Hepatic stellate cell (primary cell): ENCODE measurements around the gene ADH6.
"Not testable (repeated sequence)": the region's sequence is repeated elsewhere in the genome, so short reads cannot be mapped to it uniquely, and the experiment has no call there.

Experiments
- DNase-seq: peaks from one replicate; pipeline ENCODE4 v3.0.0; 2011; ENCODE audit warnings: low spot score

Gene ADH6

GRCh38 chr4:99219072-99219471 is at the start of gene ADH6:
TSS of gene ADH6 (minus strand) at chr4:99219246. CDS start at chr4:99219152, 94 bp downstream.
- DNase-seq, result no peak

DNA sequence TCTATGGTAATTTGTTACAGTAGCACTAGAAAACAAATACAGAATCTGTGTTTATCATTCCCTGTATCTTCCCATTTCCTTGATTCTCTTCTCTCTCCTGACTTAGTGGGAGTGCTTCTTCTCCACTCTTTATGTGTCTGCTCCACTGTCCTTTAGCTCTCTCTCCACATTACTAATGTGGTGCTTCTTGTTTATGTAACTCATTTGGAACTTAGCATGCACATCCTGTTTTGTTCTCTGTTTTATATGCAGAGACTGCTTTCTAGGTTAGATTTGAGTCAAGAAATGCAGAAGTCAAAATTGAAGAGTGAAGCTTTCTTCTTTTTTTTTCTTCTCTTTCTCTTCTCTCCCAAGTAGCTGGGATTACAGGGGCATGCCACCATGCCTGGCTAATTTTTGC is 45.9 kb upstream of the ADH6 start:
- no peak for DNase-seq

- no peak for DNase-seq
These were observed 33.7 kb upstream of the ADH6 start for GRCh38 chr4:99252746-99253145.

DNA sequence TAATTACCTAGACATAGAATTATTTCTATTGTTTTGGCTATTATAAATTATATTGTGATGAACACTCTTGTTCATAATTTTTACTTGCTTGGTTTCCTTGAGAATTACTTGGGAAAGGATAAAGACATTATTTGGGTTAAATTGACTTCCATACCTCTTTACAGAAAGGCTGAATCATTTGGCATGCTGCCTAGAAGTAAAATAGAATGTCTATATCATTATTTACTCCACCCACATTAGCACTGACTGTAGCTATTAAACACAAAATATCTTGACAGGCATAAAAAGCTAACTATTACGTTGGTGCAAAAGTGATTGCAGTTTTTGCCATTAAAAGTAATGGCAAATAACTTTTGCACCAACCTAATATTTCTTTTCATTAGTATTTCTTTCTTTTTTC is 29.7 kb upstream of the ADH6 start:
- no peak for DNase-seq

DNA sequence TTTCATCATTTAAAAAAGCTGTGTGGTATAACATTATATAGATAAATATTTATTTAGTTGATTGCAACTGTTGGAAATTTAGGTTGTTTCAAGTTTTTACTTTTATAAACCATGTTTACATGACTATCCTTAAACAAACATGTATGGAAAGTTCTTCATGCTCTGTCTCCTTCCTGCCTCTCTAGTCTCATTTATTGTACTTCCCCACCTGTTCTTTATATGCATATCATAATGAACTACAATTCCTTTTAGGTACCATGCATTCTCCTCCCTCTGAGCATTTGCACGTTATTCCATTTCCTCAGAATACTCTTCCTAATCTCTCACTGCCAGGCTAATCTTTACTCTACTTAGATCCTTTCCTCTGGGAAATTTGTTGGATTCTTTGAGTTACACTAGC is 16.9 kb upstream of the ADH6 start:
- no peak for DNase-seq

- DNase-seq, result no peak
These were observed 15.4 kb upstream of the ADH6 start for GRCh38 chr4:99234331-99235010.

DNA sequence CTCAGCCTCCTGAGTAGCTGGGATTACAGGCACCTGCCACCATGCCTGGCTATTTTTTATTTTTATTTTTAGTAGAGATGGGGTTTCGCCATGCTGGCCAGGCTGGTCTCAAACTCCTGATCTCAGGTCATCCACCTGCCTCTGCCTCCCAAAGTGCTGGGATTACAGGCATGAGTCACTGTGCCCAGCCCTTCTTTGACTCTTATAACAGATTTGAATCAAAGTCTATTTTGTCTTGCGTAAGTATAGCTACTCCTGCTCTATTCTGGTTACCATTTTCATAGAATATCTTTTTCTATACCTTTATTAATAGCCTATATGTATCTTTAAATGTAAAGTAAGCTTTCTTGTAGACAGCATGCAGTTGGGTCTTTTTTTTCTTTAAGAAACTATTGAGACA is 14.4 kb upstream of the ADH6 start:
- DNase-seq, result not testable (repeated sequence)

- not testable (repeated sequence) for DNase-seq
These were observed 9.7 kb upstream of the ADH6 start for GRCh38 chr4:99228706-99229105.

DNA sequence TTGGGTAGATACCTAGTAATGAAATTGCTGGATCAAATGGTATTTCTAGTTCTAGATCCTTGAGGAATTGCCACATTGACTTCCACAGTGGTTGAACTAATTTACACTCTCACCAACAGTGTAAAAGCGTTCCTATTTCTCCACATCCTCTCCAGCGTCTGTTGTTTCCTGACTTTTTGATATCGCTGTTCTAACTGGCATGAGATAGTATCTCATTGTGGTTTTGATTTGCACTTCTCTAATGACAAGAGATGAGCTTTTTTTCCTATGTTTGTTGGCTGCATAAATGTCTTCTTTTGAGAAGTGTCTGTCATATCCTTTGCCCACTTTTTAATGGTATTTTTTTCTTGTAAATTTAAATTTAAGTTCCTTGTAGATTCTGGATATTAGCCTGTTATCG is 8.6 kb upstream of the ADH6 start:
- not testable (repeated sequence) for DNase-seq

GRCh38 chr4:99221980-99222379 is 2.9 kb upstream of the ADH6 start:
- DNase-seq, result no peak

GRCh38 chr4:99219479-99219878 is 433 bp upstream of the ADH6 start:
- no peak for DNase-seq

GRCh38 chr4:99215521-99215920 is 3.5 kb downstream of the ADH6 start:
- DNase-seq, result no peak

GRCh38 chr4:99210789-99211188 is 8.3 kb downstream of the ADH6 start:
- DNase-seq, result no peak

GRCh38 chr4:99209671-99210070 is 9.4 kb downstream of the ADH6 start:
- DNase-seq, result peak; percentile 34

DNA sequence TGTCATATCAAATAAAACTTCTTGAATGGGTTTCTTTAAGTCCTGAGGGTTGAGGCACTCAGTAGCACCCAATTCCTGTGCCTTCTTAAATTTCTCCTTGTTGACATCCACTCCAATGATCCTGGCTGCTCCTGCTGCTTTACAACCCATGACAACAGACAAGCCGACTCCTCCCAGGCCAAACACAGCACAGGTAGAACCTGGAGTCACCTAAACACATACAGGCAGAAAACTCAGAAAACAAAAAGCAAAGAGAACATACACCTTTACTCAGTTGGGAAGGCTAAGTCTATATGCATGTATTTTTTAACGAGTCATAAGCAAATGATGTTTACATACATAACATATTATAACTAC is 10.3 kb downstream of the ADH6 start:
- no peak for DNase-seq

- no peak for DNase-seq
These were observed 10.9 kb downstream of the ADH6 start for GRCh38 chr4:99207911-99208718.

DNA sequence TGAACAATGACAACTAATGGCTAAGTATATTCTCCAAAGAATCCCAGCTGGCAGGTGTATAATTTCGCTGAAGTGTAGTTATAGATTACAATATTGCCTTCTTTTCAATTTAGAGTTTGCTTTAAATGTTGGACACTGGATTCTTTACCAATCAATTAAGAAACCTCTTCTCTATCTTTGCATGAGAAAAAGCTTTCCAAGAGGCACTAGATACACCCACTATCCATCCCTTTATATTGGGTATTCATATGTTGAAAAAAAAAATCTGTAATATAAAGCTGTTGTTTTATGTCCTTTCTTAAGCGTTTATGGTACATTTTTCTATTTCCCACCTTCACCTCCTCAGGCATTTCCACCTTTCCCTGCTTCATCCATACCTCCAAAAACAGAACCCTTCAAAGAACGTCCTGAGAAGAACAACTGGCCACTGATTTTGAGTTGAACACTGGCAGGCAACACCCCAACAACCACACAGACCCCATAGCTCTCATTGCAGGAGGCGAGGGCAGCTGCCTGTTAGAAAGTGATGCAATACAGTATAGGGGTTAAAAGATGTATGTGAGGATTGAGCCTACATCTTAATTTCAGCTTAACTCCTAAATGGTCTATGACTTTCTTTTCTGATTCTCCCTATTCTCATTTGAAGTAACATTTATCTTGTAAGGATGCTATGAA is 11.8 kb downstream of the ADH6 start:
- no peak for DNase-seq

- DNase-seq, result peak; percentile 3
These were observed 13.7 kb downstream of the ADH6 start for GRCh38 chr4:99205153-99205979.

DNA sequence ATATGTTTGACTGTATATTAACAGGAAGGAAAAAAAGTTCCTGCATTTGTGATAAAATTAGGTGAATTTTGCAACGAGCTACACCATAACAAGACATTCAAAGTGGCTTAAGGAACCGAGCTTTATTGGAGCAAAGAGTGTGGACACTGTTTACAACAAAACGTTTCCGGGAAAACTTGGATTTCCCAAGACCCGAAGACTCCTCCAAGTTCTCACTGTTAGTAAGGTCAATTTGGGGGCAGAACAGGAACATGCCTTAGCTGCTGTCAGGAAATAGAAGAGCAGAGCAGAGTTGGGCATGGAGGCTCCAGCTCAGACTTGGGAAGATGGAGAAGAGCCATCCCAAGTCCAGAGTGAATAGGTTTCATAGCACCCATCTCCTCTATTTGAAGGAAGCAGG is 16.5 kb downstream of the ADH6 start:
- peak; percentile 4 for DNase-seq

DNA sequence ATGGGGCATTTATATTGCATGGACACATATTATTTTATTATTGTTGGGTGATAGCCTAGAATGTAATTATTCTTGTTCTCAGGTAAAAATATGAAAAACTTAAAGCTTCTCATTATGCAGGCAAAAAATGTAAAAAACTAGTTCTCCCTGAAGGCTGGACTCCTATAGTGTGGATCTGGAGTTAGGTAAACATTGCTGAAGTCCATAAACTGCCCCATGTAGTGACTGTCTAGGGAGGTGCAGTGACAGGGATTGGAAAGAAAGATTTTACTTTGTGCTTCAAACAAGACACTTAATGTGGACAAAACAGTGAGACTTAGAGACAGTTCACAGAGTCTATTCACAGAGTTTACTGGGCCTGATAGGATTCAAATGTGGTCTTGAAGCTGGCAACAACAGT is 17.0 kb downstream of the ADH6 start:
- no peak for DNase-seq

- peak; percentile 16 for DNase-seq
These were observed 17.4 kb downstream of the ADH6 start for GRCh38 chr4:99201690-99202089.

DNA sequence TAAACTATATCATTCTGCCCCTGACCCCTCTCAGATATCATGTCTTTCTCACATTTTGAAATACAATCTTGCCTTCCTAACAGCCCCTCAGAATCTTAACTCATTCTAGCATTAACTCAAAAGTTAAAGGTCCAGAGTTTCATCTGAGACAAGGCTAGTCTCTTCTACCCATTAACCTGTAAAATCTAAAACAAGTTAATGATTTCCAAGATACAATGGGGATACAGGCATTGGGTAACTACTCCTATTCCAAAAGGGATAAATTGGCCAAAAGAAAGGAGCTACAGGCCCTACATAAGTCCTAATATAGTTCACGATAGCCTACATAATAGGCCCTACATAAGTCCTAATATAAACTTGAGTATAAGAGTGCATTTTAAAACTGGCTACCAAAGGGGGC is 18.9 kb downstream of the ADH6 start:
- DNase-seq, result no peak
